Sigmoid colon (tissue), 7 donors: ENCODE measurements around the gene TRPM3. TPM values are rescaled to one million over a fixed set of nuclear protein-coding genes. Genes with fewer than 3 reads are reported as not detected.

Experiments
- DNase-seq: peaks from one replicate; pipeline ENCODE4 v3.0.0-alpha.2; 2019
- H3K27ac ChIP-seq, 4 donors: fragments of 200-600 bp; sonication (generic); one replicate each; pipeline ENCODE4 v1.5.1; 2016 to 2019; ENCODE audit warnings: mild to moderate bottlenecking in 1 of 4
- H3K27me3 ChIP-seq, 3 donors: fragments of 200-600 bp; sonication (generic); one replicate each; pipeline ENCODE4 v1.5.1; 2019; ENCODE audit warnings: mild to moderate bottlenecking in 1 of 3
- H3K36me3 ChIP-seq, 4 donors: fragments of 200-600 bp; sonication (generic); one replicate each; pipeline ENCODE4 v1.5.1; 2016 to 2019
- H3K4me1 ChIP-seq, 4 donors: fragments of 200-600 bp; sonication (generic); one replicate each; pipeline ENCODE4 v1.5.1; 2017 to 2019
- H3K4me3 ChIP-seq, 4 donors: fragments of 200-600 bp; sonication (generic); one replicate each; pipeline ENCODE4 v1.5.1; 2017 to 2019; ENCODE audit warnings: mild to moderate bottlenecking in 2 of 4, moderate library complexity in 1 of 4
- H3K9me3 ChIP-seq, 4 donors: fragments of 200-600 bp in 3 of 4; sonication (generic) in 3 of 4; one replicate each; pipeline versions ENCODE4 v1.5.1 to v1.6.1; 2013 to 2019
- CTCF ChIP-seq, 4 experiments: fragments of 450-650 bp in 3 of 4; fragments of 200-600 bp in 1 of 4; IDR thresholded peaks; one replicate each; pipeline ENCODE4 v1.5.1; 2016 to 2019; ENCODE audit warnings: antibody characterized with exemption in 4 of 4, mild to moderate bottlenecking in 3 of 4, moderate library complexity in 2 of 4
- EP300 ChIP-seq, 4 donors: sonication (generic); formaldehyde crosslinking; IDR thresholded peaks; one replicate each; pipeline ENCODE4 v1.6.1; 2017; ENCODE audit warnings: antibody characterized with exemption in 4 of 4
- POLR2A ChIP-seq, 2 donors: fragments of 450-650 bp; IDR thresholded peaks; one replicate each; pipeline ENCODE4 v1.6.1; 2016; ENCODE audit warnings: antibody characterized with exemption in 2 of 2, mild to moderate bottlenecking in 2 of 2, moderate library complexity in 2 of 2
- POLR2AphosphoS5 ChIP-seq, 4 donors: sonication (generic); formaldehyde crosslinking; IDR thresholded peaks; one replicate each; pipeline ENCODE4 v1.6.1; 2017; ENCODE audit warnings: antibody characterized with exemption in 4 of 4
- WGBS, 2 donors: extraction: QIAGEN DNeasy Blood & Tissue Kit; methylation state at CpG; one replicate each; pipeline ENCODE4 v1.1.7; 2013; 5-methylcytosine and 5-hydroxymethylcytosine counted together
- intact Hi-C: fragments of 100-400 bp; cut with DNase I; formaldehyde crosslinking; loops from one replicate; pipeline ENCODE4 v1.15.1; 2023
- polyA plus RNA-seq, 3 donors: library from polyadenylated mRNA; stranded (reverse); fragments of 200-250 nt; gene quantifications; one replicate each; pipeline ENCODE4 v1.2.3, GENCODE V29; 2013
- total RNA-seq, 4 donors: library from RNA; depleted of rRNA; stranded (reverse); fragments of >200 nt; gene quantifications; one replicate each; pipeline ENCODE4 v1.1.0, GENCODE V29; 2016
- donor health status: healthy with polysubstance abuse.
- donor health status: Bipolar disorder and iron deficiency.
- donor health status: healthy.

The TRPM3 gene
- total and polyA plus RNA-seq, 7 donors = 0.07 to 1.8 (median 0.41) TPM; not detected in 2

GRCh38 chr9:70581955-70582350 lies 539.5 kb downstream of the TRPM3 start:
- intact Hi-C loops = no loop called here
- no peaks in the 10 kb centered on the region for H3K27me3 ChIP-seq
- H3K4me1 ChIP-seq = peaks cover 0 to 21% (median 16%) of the 10 kb centered on the region in 4 donors
- WGBS, 2 donors = 74 to 79% methylated on average over 2 of the region's 2 CpGs
- no peaks in the 10 kb centered on the region for H3K9me3 ChIP-seq
- no peak for TF ChIP-seq POLR2AphosphoS5 (IDR thresholded peaks at IDR 0.05)
- no peak for TF ChIP-seq POLR2A (IDR thresholded peaks at IDR 0.05)
- TF ChIP-seq CTCF (IDR thresholded peaks at IDR 0.05) = no peak
- TF ChIP-seq EP300 (IDR thresholded peaks at IDR 0.05) = no peak
- H3K36me3 ChIP-seq = no peaks in the 10 kb centered on the region
- DNase-seq = no peak
- H3K27ac ChIP-seq = no peak overlapping the region
- no peak overlapping the region for H3K4me3 ChIP-seq

- Histone ChIP-seq H3K27me3 (no peaks in the 10 kb centered on the region), H3K36me3 (no peaks in the 10 kb centered on the region), H3K4me1 (peaks cover 0 to 20% (median 14%) of the 10 kb centered on the region in 4 donors), H3K9me3 (no peaks in the 10 kb centered on the region), H3K4me3 (no peak overlapping the region), H3K27ac (no peak overlapping the region)
- intact Hi-C loops = no loop called here
- TF ChIP-seq POLR2A (IDR thresholded peaks at IDR 0.05) (no peak), POLR2AphosphoS5 (IDR thresholded peaks at IDR 0.05) (no peak), EP300 (IDR thresholded peaks at IDR 0.05) (no peak), CTCF (IDR thresholded peaks at IDR 0.05) (no peak)
- WGBS, 2 donors = 76 to 85% methylated on average over 7 of the region's 7 CpGs
- DNase-seq = no peak
Measured at GRCh38 chr9:70581214-70581954, 540.0 kb downstream of the TRPM3 start.

- DNase-seq = no peak
- Histone ChIP-seq H3K27me3 (no peaks in the 10 kb centered on the region), H3K4me1 (peaks cover 0 to 14% (median 10%) of the 10 kb centered on the region in 4 donors), H3K27ac (no peak overlapping the region), H3K9me3 (no peaks in the 10 kb centered on the region), H3K4me3 (no peak overlapping the region), H3K36me3 (no peaks in the 10 kb centered on the region)
- 82 to 83% methylated on average over 4 of the region's 4 CpGs for WGBS, 2 donors
- intact Hi-C loops = no loop called here
- TF ChIP-seq EP300 (IDR thresholded peaks at IDR 0.05) (no peak), POLR2AphosphoS5 (IDR thresholded peaks at IDR 0.05) (no peak), CTCF (IDR thresholded peaks at IDR 0.05) (no peak), POLR2A (IDR thresholded peaks at IDR 0.05) (no peak)
Measured at GRCh38 chr9:70580606-70581195, 540.7 kb downstream of the TRPM3 start.

GRCh38 chr9:70579686-70580085 lies 541.7 kb downstream of the TRPM3 start:
- Histone ChIP-seq H3K4me1 (peaks cover 0 to 16% (median 14%) of the 10 kb centered on the region in 4 donors), H3K27me3 (no peaks in the 10 kb centered on the region), H3K4me3 (no peak overlapping the region), H3K36me3 (no peaks in the 10 kb centered on the region), H3K9me3 (no peaks in the 10 kb centered on the region), H3K27ac (no peak overlapping the region)
- WGBS, 2 donors = 83 to 88% methylated on average over 7 of the region's 7 CpGs
- no peak for TF ChIP-seq CTCF (IDR thresholded peaks at IDR 0.05)
- TF ChIP-seq POLR2AphosphoS5 (IDR thresholded peaks at IDR 0.05) = no peak
- no peak for TF ChIP-seq POLR2A (IDR thresholded peaks at IDR 0.05)
- TF ChIP-seq EP300 (IDR thresholded peaks at IDR 0.05) = no peak
- DNase-seq = no peak
- intact Hi-C loops = no loop called here
